Choroid plexus epithelial cell (primary cell): Measurements from ENCODE around the gene CHI3L2.

ENCODE experiments used
- DNase-seq: peaks from one replicate; pipeline ENCODE4 v3.0.0-alpha.2; 2010; ENCODE audit warnings: low read depth
- H3K4me3 ChIP-seq: 2 replicates; pipeline ENCODE4 v1.5.1; 2011; ENCODE audit warnings: low read depth, mild to moderate bottlenecking, control low read depth, low read length, moderate library complexity
- TF ChIP-seq, protein P1 (sequence below): conservative IDR thresholded peaks from 2 replicates; pipeline ENCODE4 v1.5.1; 2011; ENCODE audit warnings: low read depth, mild to moderate bottlenecking, control low read depth, inconsistent platforms, low read length, moderate library complexity

CHI3L2 gene

DNA sequence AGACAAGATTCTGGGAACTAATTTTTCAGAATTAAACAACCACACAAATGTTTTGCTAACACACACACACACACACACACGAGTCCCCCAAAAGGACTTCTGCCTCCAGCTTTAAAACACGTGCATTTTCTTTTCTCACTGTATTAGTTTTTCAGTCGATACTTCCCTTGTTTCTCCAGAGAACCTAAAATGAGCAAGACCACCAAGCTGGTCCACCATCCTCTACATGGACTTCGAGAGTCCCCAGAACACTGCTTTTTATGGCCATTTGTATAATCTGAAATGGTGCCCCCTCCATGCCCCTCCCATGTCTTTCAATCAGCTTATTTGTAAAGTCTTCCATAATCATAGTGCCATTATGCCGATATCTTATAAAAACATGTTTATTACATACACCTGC is 10.8 kb upstream of the CHI3L2 start:
- no peak overlapping the region for H3K4me3 ChIP-seq
- TF ChIP-seq, protein P1, sequence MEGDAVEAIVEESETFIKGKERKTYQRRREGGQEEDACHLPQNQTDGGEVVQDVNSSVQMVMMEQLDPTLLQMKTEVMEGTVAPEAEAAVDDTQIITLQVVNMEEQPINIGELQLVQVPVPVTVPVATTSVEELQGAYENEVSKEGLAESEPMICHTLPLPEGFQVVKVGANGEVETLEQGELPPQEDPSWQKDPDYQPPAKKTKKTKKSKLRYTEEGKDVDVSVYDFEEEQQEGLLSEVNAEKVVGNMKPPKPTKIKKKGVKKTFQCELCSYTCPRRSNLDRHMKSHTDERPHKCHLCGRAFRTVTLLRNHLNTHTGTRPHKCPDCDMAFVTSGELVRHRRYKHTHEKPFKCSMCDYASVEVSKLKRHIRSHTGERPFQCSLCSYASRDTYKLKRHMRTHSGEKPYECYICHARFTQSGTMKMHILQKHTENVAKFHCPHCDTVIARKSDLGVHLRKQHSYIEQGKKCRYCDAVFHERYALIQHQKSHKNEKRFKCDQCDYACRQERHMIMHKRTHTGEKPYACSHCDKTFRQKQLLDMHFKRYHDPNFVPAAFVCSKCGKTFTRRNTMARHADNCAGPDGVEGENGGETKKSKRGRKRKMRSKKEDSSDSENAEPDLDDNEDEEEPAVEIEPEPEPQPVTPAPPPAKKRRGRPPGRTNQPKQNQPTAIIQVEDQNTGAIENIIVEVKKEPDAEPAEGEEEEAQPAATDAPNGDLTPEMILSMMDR: no peak
- no peak for DNase-seq

DNA sequence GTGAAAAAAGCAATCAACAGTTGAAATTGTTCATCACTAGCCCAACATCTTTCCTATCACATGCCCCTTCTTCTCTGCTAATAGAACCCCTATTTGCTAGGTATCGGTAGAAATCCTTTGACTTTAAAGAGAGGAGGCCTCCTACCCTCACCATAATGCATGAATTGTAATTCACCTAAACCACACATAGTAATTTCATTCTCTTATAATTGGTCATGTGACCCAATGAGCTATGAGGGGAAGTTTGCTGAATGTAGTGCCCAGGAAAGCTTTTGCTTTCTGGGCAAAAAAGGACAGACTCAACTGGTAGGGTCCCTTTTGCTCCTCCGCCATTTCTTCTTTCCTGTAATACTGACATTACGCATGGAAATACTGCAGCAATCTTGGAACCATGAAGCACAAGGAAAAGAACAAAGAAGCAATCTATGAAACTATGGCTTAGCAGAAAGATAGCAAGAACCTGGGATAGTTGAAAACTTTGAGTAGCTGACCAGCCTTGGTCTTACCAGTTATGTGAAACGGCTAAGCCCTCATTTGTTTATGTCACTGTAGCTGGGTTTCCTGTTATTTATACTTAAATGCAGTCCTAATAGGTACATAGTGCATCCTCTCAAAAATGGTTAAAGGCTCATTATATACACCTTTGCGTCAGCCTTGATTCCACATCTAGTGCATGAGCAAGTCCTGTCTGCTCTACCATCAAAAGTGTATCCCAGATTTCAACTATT is 10.2 kb upstream of the CHI3L2 start:
- DNase-seq: no peak
- no peak overlapping the region for H3K4me3 ChIP-seq
- TF ChIP-seq, protein P1: no peak

DNA sequence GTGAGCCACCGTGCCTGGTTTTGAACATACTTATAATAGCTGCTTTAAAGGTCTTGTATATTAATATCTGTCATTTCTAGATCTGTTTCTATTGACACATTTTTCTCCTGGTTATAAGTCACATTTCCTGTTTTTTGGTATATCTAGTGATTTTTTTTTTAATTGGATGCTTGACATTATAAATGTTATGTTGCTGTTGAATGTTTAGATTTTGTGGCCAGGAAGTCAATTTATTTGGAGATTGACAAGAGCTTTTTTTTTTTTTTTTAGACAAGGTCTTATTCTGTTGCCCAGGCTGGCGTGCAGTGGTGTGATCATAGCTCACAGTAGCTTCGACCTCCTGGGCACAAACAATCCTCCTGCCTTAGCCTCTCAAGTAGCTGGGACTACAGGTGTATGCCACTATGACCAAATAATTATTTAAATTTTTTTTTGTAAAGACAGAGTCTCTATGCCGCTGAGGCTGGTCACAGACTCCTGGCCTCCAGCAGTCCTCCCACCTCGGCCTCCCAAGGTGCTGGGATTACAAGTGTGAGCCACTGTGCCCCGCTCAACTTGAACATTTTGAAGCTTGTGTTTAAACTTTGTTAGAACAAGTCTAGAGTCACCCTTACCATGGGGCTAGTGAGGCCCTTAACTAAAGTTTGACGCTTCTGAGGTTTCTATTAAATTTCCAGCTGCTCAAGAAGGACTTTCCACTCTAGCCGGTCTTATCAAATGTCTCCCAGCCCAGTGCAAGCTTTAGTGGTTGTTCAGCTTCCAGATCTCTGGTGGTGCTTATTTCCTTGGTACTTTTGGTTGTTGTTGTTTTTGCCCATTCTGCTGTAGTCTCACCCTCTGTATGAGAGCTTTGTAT is 8.6 kb upstream of the CHI3L2 start:
- no peak for DNase-seq
- TF ChIP-seq, protein P1: no peak
- no peak overlapping the region for H3K4me3 ChIP-seq

DNA sequence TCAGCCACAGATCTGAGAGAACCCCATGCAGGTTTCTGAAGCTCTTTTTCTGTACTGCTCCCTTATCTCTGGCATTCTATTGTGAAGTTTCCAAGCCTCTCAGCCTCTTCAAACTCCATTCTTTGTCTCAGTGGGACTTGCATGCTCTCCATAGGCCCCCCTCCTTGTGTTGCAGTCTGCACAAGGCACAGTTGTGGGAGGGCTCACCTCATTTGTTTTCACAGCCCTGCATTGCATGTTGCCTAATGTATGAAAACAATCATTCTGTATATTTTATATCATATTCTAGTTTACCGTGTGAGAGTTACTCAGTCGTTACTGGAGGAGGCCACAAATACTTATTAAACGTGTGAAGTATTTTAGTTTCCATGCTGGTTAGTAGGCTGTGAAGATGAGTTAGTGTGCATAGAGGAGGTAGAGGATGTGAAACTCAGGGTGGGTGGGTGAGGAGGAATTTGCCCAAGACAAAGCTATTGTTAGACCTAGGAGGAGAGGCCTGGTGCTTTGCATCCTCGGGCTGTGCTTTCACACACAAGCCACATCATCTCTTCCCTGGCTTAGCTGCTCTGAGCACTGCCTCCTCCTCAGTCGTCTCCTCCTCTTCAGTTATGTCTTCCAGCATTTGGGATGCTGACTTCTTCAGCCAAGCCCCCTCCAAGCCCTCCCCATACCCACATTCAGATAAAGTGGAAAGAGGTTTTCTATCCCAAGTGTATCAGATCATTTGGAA is 7.8 kb upstream of the CHI3L2 start:
- DNase-seq: no peak
- H3K4me3 ChIP-seq: no peak overlapping the region
- TF ChIP-seq, protein P1: no peak

DNA sequence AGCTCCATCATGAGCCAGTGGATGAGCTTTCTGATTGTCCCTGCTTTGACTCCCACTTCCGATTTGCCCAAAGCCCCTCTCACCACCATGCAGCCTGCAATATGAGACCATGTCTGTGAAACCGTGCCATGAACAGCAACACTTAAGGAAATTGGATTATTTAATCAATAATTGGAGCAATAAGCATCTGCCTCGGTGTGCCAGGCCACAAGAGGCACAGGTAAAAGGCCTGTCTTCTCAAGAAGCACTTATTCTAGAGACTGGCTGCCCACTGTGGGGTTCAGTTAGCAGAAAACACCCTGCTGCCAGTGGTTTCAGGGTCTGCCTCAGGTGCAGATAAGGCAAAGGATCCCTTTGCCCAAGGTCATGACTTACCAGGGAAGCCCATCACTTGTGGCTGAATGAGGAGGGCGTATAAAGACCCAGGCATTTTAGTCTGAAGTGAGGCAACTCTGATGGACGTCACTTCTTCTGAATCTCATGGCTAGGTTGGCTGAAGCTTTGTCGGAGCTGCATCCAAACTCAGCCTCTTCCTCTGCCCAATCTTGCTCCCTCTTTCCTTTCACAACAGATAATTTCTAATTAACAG is 7.1 kb upstream of the CHI3L2 start:
- DNase-seq: no peak
- H3K4me3 ChIP-seq: no peak overlapping the region
- TF ChIP-seq, protein P1: no peak

DNA sequence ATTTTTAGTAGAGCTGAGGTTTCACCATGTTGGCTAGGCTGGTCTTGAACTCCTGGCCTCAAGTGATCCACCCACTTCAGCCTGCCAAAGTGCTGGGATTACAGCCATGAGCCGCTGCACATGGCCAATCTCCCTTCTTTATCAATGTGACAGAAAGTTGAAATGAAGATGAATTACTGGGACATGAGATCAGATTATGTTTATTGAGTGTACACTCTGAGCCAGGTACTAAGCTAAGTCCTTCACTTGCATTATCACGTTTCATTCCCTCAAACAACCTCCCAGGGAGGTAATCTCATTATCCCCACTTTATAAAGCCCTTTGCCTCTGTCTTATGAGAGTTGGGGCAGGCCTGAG is 6.3 kb upstream of the CHI3L2 start:
- no peak for DNase-seq
- TF ChIP-seq, protein P1: no peak
- no peak overlapping the region for H3K4me3 ChIP-seq
